A673 (cell line): ENCODE measurements around the gene AURKAIP1.

ENCODE experiments used
- EZH2 ChIP-seq: fragments of 200-600 bp; sonication (generic); IDR thresholded peaks from 2 replicates; pipeline ENCODE4 v1.6.1; 2017; ENCODE audit warnings: borderline replicate concordance, low read depth, mild to moderate bottlenecking, mixed read lengths, antibody characterized with exemption, low read length; ENCODE audit not compliant: poor library complexity, severe bottlenecking
- TF ChIP-seq, protein P1 (sequence below): fragments of 300-800, 200-600 bp; sonication (generic); conservative IDR thresholded peaks from 2 replicates; pipeline ENCODE4 v1.5.1; 2017; ENCODE audit warnings: low read depth, mild to moderate bottlenecking, antibody characterized with exemption, low read length, moderate library complexity, mixed read lengths

DNA sequence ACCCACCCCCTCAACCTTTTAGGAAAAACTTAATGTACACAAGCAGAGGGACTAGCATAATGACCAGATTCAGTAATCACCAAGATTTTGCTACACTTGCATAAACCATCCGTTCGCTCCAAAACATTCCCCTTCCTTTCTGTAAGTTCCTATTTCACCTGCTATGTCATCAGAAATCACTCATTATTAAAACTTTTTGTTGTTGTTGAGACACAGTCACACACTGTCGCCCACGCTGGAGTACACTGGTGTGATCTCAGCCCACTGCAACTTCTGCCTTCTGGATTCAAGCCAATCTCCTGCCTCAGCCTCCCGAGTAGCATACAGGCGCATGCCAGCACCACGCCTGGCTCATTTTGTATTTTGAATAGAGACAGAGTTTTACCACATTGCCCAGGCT is 28.6 kb upstream of the AURKAIP1 start:
- TF ChIP-seq, protein P1, sequence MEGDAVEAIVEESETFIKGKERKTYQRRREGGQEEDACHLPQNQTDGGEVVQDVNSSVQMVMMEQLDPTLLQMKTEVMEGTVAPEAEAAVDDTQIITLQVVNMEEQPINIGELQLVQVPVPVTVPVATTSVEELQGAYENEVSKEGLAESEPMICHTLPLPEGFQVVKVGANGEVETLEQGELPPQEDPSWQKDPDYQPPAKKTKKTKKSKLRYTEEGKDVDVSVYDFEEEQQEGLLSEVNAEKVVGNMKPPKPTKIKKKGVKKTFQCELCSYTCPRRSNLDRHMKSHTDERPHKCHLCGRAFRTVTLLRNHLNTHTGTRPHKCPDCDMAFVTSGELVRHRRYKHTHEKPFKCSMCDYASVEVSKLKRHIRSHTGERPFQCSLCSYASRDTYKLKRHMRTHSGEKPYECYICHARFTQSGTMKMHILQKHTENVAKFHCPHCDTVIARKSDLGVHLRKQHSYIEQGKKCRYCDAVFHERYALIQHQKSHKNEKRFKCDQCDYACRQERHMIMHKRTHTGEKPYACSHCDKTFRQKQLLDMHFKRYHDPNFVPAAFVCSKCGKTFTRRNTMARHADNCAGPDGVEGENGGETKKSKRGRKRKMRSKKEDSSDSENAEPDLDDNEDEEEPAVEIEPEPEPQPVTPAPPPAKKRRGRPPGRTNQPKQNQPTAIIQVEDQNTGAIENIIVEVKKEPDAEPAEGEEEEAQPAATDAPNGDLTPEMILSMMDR = no peak
- no peak for TF ChIP-seq EZH2
